MM.1S (cell line): ENCODE measurements around the gene PLEKHA7.

Experiments
- EZH2phosphoT487 ChIP-seq: fragments of 300-600 bp; sonication (generic); IDR thresholded peaks from 2 replicates; pipeline ENCODE4 v1.6.1; 2018; ENCODE audit warnings: antibody characterized with exemption, low read length
- TF ChIP-seq, protein P1 (sequence below): fragments of 300-600 bp; sonication (generic); IDR thresholded peaks from 2 replicates; pipeline ENCODE4 v1.5.1; 2016; ENCODE audit warnings: antibody characterized with exemption, low read length, mixed read lengths

GRCh38 chr11:16814410-16815046 is 199.7 kb downstream of the PLEKHA7 start:
- TF ChIP-seq, protein P1, sequence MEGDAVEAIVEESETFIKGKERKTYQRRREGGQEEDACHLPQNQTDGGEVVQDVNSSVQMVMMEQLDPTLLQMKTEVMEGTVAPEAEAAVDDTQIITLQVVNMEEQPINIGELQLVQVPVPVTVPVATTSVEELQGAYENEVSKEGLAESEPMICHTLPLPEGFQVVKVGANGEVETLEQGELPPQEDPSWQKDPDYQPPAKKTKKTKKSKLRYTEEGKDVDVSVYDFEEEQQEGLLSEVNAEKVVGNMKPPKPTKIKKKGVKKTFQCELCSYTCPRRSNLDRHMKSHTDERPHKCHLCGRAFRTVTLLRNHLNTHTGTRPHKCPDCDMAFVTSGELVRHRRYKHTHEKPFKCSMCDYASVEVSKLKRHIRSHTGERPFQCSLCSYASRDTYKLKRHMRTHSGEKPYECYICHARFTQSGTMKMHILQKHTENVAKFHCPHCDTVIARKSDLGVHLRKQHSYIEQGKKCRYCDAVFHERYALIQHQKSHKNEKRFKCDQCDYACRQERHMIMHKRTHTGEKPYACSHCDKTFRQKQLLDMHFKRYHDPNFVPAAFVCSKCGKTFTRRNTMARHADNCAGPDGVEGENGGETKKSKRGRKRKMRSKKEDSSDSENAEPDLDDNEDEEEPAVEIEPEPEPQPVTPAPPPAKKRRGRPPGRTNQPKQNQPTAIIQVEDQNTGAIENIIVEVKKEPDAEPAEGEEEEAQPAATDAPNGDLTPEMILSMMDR: no peak
- no peak for TF ChIP-seq EZH2phosphoT487
